Liver (tissue), 9 donors: ENCODE results near the gene SLC25A39. TPM values are rescaled to one million over a fixed set of nuclear protein-coding genes. Genes with fewer than 3 reads are reported as not detected.

Source experiments
- DNase-seq: peaks from one replicate; pipeline ENCODE4 v3.0.0-alpha.2; 2017; ENCODE audit warnings: low spot score
- H3K27ac ChIP-seq, 2 donors: one replicate each; pipeline ENCODE4 v1.7.0; 2013; ENCODE audit warnings: inconsistent platforms in 2 of 2, low read length in 2 of 2, control low read depth in 1 of 2, low read depth in 1 of 2, mild to moderate bottlenecking in 1 of 2
- H3K27me3 ChIP-seq, 4 donors: one replicate each; pipeline versions ENCODE4 v1.6.1 to v1.7.0; 2013; ENCODE audit warnings: low read length in 3 of 4, inconsistent platforms in 1 of 4, mild to moderate bottlenecking in 1 of 4, moderate library complexity in 1 of 4; ENCODE audit not compliant: control insufficient read depth in 4 of 4, insufficient read depth in 4 of 4
- H3K36me3 ChIP-seq, 4 donors: one replicate each; pipeline versions ENCODE4 v1.6.1 to v1.7.0; 2013; ENCODE audit warnings: low read length in 3 of 4, mild to moderate bottlenecking in 3 of 4, low read depth in 1 of 4, moderate library complexity in 1 of 4; ENCODE audit not compliant: control insufficient read depth in 4 of 4, insufficient read depth in 3 of 4
- H3K4me1 ChIP-seq, 4 donors: one replicate each; pipeline versions ENCODE4 v1.6.1 to v1.7.0; 2013; ENCODE audit warnings: low read length in 3 of 4, mild to moderate bottlenecking in 3 of 4, moderate library complexity in 1 of 4; ENCODE audit not compliant: control insufficient read depth in 4 of 4, insufficient read depth in 4 of 4
- H3K4me3 ChIP-seq, 3 donors: one replicate each; pipeline versions ENCODE4 v1.6.1 to v1.7.0; 2013; ENCODE audit warnings: low read length in 3 of 3, control low read depth in 1 of 3, low read depth in 1 of 3, mild to moderate bottlenecking in 1 of 3
- H3K9ac ChIP-seq, 2 donors: one replicate each; pipeline ENCODE4 v1.7.0; 2013; ENCODE audit warnings: low read length in 2 of 2, mild to moderate bottlenecking in 2 of 2, moderate library complexity in 2 of 2, control low read depth in 1 of 2, low read depth in 1 of 2
- H3K9me3 ChIP-seq, 4 donors: one replicate each; pipeline versions ENCODE4 v1.6.1 to v1.7.0; 2013; ENCODE audit warnings: low read length in 3 of 4; ENCODE audit not compliant: control insufficient read depth in 4 of 4
- ATF3 ChIP-seq: IDR thresholded peaks from 2 replicates; pipeline ENCODE4 v1.6.1; 2016; ENCODE audit warnings: antibody characterized with exemption
- EGR1 ChIP-seq, 2 donors: IDR thresholded peaks; 2 replicates each; pipeline ENCODE4 v1.6.1; 2016 to 2018; ENCODE audit warnings: antibody characterized with exemption in 2 of 2, low read depth in 2 of 2
- FOXA2 ChIP-seq: IDR thresholded peaks from 2 replicates; pipeline ENCODE4 v1.6.1; 2016; ENCODE audit warnings: antibody characterized with exemption
- GABPA ChIP-seq, 2 donors: IDR thresholded peaks in 1 of 2; conservative IDR thresholded peaks in 1 of 2; 2 replicates each; pipeline ENCODE4 v1.6.1; 2016; ENCODE audit warnings: antibody characterized with exemption in 2 of 2, mild to moderate bottlenecking in 1 of 2, moderate library complexity in 1 of 2
- HNF4G ChIP-seq: IDR thresholded peaks from 2 replicates; pipeline ENCODE4 v1.6.1; 2016; ENCODE audit warnings: antibody characterized with exemption
- JUND ChIP-seq, 2 donors: IDR thresholded peaks; 2 replicates each; pipeline ENCODE4 v1.6.1; 2016; ENCODE audit warnings: antibody characterized with exemption in 2 of 2
- NR2F2 ChIP-seq: IDR thresholded peaks from 2 replicates; pipeline ENCODE4 v1.6.1; 2016; ENCODE audit warnings: antibody characterized with exemption
- RAD21 ChIP-seq, 2 donors: IDR thresholded peaks; 2 replicates each; pipeline ENCODE4 v1.6.1; 2016; ENCODE audit warnings: antibody characterized with exemption in 2 of 2, mild to moderate bottlenecking in 2 of 2
- RXRA ChIP-seq, 2 donors: IDR thresholded peaks; 2 replicates each; pipeline ENCODE4 v1.6.1; 2017 to 2018; ENCODE audit warnings: antibody characterized with exemption in 2 of 2, mild to moderate bottlenecking in 1 of 2
- SP1 ChIP-seq: IDR thresholded peaks from 2 replicates; pipeline ENCODE4 v1.6.1; 2018; ENCODE audit warnings: antibody characterized with exemption, mild to moderate bottlenecking
- TAF1 ChIP-seq: conservative IDR thresholded peaks from 2 replicates; pipeline ENCODE4 v1.6.1; 2016; ENCODE audit warnings: antibody characterized with exemption, mild to moderate bottlenecking
- YY1 ChIP-seq: IDR thresholded peaks from 2 replicates; pipeline ENCODE4 v1.6.1; 2016; ENCODE audit warnings: antibody characterized with exemption, mild to moderate bottlenecking
- WGBS: extraction: QIAGEN DNeasy Blood & Tissue Kit; methylation state at CpG from one replicate; pipeline ENCODE4 v1.1.7; 2013; 5-methylcytosine and 5-hydroxymethylcytosine counted together
- polyA plus RNA-seq, 2 donors: library from polyadenylated mRNA; stranded (reverse) in 1 of 2; unstranded in 1 of 2; fragments of 200-250 nt in 1 of 2; fragments of >200 nt in 1 of 2; fragmentation: Nextera tagmentation in 1 of 2; extraction: Ambion mirVana in 1 of 2; gene quantifications; one replicate each; pipeline versions ENCODE4 v1.2.1 to v1.2.3, GENCODE V29; 2013 to 2015
- total RNA-seq, 2 donors: library from RNA; depleted of rRNA; stranded (reverse); fragments of >200 nt; gene quantifications; one replicate each; pipeline ENCODE4 v1.2.3, GENCODE V29; 2014
- TF ChIP-seq, protein P1 (sequence below): IDR thresholded peaks from 2 replicates; pipeline ENCODE4 v1.6.1; 2016; ENCODE audit warnings: antibody characterized with exemption, mild to moderate bottlenecking
- TF ChIP-seq, protein P2 (sequence below): IDR thresholded peaks from 2 replicates; pipeline ENCODE4 v1.6.1; 2016; ENCODE audit warnings: antibody characterized with exemption
- TF ChIP-seq, protein P3 (sequence below): fragments of 150-350 bp; IDR thresholded peaks from 2 replicates; pipeline ENCODE4 v1.5.1; 2017; ENCODE audit warnings: improper control_type of control experiment, low read depth, low read length; ENCODE audit not compliant: missing input control
- donor health status: healthy.
- donor health status: healthy.
- donor health status: healthy.
- donor health status: healthy.
- donor health status: healthy.

SLC25A39 gene
- total and polyA plus RNA-seq, 4 donors = 62.0 to 395 (median 83.8) TPM

DNA sequence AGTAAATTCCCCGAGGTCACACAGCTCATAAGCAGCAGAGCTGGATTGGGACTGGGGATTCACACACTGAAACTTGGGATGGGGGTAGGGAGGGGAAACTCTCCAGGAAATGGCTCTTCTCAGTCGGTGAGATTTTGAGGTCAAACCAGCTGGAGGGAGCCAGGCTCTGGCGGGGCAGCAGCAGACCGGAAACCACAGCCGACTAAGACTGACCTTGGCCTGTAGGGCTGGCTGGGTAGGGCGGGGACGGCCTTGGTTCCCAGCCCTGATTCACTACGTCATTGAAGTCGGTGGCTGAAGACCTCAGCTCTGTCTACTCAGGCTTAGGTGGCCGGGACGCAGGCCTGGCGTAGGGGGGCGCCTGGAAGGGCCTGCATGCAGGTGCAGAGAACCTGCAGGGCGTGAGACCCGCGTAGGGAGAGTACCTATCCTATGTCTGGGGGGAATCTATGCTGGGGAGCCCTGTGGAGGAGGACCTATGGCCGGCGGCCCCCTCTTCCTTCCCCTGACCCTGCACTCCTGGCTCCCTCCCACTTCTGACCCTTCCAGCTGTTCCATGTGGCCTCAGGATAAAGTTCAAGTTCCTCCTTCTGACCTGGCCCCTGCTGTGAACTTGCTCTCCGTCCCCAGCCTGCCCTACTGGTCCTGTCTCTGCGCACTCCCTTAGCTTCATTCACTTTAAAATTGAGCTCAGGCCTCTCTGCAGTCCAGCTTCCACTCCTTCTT, 44.8 kb downstream of the SLC25A39 start:
- WGBS = 52% methylated on average over 20 of the region's 20 CpGs
- H3K9ac ChIP-seq = no peak overlapping the region
- H3K4me3 ChIP-seq = no peak overlapping the region
- TF ChIP-seq RXRA (IDR thresholded peaks at IDR 0.05) (peak; percentile 47 to 64), YY1 (no peak), NR2F2 (peak; percentile 96), RAD21 (IDR thresholded peaks at IDR 0.05) (peak in 1 of 2 donors; percentile 50), ATF3 (no peak), SP1 (peak; percentile 62), GABPA (IDR thresholded peaks at IDR 0.05 in 1 of 2, conservative IDR thresholded peaks at IDR 0.05 in 1 of 2) (peak; percentile 17 to 20), TAF1 (no peak), HNF4G (no peak), JUND (IDR thresholded peaks at IDR 0.05) (no peak)
- TF ChIP-seq, protein P1, sequence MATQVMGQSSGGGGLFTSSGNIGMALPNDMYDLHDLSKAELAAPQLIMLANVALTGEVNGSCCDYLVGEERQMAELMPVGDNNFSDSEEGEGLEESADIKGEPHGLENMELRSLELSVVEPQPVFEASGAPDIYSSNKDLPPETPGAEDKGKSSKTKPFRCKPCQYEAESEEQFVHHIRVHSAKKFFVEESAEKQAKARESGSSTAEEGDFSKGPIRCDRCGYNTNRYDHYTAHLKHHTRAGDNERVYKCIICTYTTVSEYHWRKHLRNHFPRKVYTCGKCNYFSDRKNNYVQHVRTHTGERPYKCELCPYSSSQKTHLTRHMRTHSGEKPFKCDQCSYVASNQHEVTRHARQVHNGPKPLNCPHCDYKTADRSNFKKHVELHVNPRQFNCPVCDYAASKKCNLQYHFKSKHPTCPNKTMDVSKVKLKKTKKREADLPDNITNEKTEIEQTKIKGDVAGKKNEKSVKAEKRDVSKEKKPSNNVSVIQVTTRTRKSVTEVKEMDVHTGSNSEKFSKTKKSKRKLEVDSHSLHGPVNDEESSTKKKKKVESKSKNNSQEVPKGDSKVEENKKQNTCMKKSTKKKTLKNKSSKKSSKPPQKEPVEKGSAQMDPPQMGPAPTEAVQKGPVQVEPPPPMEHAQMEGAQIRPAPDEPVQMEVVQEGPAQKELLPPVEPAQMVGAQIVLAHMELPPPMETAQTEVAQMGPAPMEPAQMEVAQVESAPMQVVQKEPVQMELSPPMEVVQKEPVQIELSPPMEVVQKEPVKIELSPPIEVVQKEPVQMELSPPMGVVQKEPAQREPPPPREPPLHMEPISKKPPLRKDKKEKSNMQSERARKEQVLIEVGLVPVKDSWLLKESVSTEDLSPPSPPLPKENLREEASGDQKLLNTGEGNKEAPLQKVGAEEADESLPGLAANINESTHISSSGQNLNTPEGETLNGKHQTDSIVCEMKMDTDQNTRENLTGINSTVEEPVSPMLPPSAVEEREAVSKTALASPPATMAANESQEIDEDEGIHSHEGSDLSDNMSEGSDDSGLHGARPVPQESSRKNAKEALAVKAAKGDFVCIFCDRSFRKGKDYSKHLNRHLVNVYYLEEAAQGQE = no peak
- TF ChIP-seq, protein P2, sequence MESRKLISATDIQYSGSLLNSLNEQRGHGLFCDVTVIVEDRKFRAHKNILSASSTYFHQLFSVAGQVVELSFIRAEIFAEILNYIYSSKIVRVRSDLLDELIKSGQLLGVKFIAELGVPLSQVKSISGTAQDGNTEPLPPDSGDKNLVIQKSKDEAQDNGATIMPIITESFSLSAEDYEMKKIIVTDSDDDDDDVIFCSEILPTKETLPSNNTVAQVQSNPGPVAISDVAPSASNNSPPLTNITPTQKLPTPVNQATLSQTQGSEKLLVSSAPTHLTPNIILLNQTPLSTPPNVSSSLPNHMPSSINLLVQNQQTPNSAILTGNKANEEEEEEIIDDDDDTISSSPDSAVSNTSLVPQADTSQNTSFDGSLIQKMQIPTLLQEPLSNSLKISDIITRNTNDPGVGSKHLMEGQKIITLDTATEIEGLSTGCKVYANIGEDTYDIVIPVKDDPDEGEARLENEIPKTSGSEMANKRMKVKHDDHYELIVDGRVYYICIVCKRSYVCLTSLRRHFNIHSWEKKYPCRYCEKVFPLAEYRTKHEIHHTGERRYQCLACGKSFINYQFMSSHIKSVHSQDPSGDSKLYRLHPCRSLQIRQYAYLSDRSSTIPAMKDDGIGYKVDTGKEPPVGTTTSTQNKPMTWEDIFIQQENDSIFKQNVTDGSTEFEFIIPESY = no peak
- TF ChIP-seq, protein P3, sequence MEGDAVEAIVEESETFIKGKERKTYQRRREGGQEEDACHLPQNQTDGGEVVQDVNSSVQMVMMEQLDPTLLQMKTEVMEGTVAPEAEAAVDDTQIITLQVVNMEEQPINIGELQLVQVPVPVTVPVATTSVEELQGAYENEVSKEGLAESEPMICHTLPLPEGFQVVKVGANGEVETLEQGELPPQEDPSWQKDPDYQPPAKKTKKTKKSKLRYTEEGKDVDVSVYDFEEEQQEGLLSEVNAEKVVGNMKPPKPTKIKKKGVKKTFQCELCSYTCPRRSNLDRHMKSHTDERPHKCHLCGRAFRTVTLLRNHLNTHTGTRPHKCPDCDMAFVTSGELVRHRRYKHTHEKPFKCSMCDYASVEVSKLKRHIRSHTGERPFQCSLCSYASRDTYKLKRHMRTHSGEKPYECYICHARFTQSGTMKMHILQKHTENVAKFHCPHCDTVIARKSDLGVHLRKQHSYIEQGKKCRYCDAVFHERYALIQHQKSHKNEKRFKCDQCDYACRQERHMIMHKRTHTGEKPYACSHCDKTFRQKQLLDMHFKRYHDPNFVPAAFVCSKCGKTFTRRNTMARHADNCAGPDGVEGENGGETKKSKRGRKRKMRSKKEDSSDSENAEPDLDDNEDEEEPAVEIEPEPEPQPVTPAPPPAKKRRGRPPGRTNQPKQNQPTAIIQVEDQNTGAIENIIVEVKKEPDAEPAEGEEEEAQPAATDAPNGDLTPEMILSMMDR = no peak
- H3K27me3 ChIP-seq = no peaks in the 10 kb centered on the region
- H3K36me3 ChIP-seq = no peaks in the 10 kb centered on the region
- peaks cover 0 to 10% (median 2%) of the 10 kb centered on the region in 4 donors for H3K4me1 ChIP-seq
- DNase-seq = peak; percentile 80
- peak overlapping the region; percentile 36 to 48 for H3K27ac ChIP-seq
- no peaks in the 10 kb centered on the region for H3K9me3 ChIP-seq

- no peaks in the 10 kb centered on the region for H3K36me3 ChIP-seq
- no peak overlapping the region for H3K4me3 ChIP-seq
- no peaks in the 10 kb centered on the region for H3K27me3 ChIP-seq
- TF ChIP-seq EGR1 (IDR thresholded peaks at IDR 0.05; ENCODE audit: low read depth in 2 of 2) = no peak
- TF ChIP-seq YY1 = no peak
- TF ChIP-seq, protein P3 = no peak
- TF ChIP-seq FOXA2 = no peak
- no peak for TF ChIP-seq NR2F2
- TF ChIP-seq ATF3 = no peak
- no peak for TF ChIP-seq RAD21 (IDR thresholded peaks at IDR 0.05)
- no peak for TF ChIP-seq SP1
- WGBS = 90% methylated on average over 2 of the region's 2 CpGs
- no peak overlapping the region for H3K9ac ChIP-seq
- no peaks in the 10 kb centered on the region for H3K9me3 ChIP-seq
- no peak for DNase-seq
- peaks cover 0 to 10% (median 2%) of the 10 kb centered on the region in 4 donors for H3K4me1 ChIP-seq
- H3K27ac ChIP-seq = no peak overlapping the region
Observed at GRCh38 chr17:44279346-44279665, 45.3 kb downstream of the SLC25A39 start.
